Cardiac muscle cell (in vitro differentiated cells and primary cell): ENCODE measurements around the gene ABO. TPM values are rescaled to one million over a fixed set of nuclear protein-coding genes. Genes with fewer than 3 reads are reported as not detected.
"Not testable (repeated sequence)": the region's sequence is repeated elsewhere in the genome, so short reads cannot be mapped to it uniquely, and the experiment has no call there.

Source experiments
- DNase-seq, 2 donors: peaks; one replicate each; pipeline versions ENCODE4 v3.0.0 to v3.0.0-alpha.2; 2010 to 2017; ENCODE audit warnings: low read depth in 1 of 2, low spot score in 1 of 2
- H3K27ac ChIP-seq: fragments of 200-600 bp; sonication (generic); 2 replicates; pipeline ENCODE4 v1.5.1; 2016
- H3K27me3 ChIP-seq: fragments of 200-600 bp; sonication (generic); 2 replicates; pipeline ENCODE4 v1.6.0; 2016; ENCODE audit warnings: control low read depth
- H3K36me3 ChIP-seq: fragments of 200-600 bp; sonication (generic); 2 replicates; pipeline ENCODE4 v1.5.1; 2016; ENCODE audit warnings: control low read depth
- H3K4me1 ChIP-seq: fragments of 200-600 bp; sonication (generic); 2 replicates; pipeline ENCODE4 v1.8.1; 2017; ENCODE audit warnings: low read depth, mild to moderate bottlenecking, mixed run types
- H3K4me3 ChIP-seq: fragments of 200-600 bp; sonication (generic); 2 replicates; pipeline ENCODE4 v1.5.1; 2016; ENCODE audit warnings: mild to moderate bottlenecking
- H3K9me3 ChIP-seq: fragments of 200-600 bp; sonication (generic); 2 replicates; pipeline ENCODE4 v1.5.1; 2017; ENCODE audit warnings: low read depth, mild to moderate bottlenecking, control low read depth
- CTCF ChIP-seq: IDR thresholded peaks from 2 replicates; pipeline ENCODE4 v1.5.1; 2012; ENCODE audit warnings: low read depth, mild to moderate bottlenecking, low read length
- polyA plus RNA-seq: library from polyadenylated mRNA; unstranded; fragments of >200 nt; fragmentation: Nextera tagmentation; extraction: Ambion mirVana; gene quantifications from 2 replicates; pipeline ENCODE4 v1.2.1, GENCODE V29; 2016
- total RNA-seq: library from RNA; depleted of rRNA; stranded (reverse); fragments of >200 nt; gene quantifications from 2 replicates; pipeline ENCODE4 v1.2.3, GENCODE V29; 2016

Gene ABO
- total and polyA plus RNA-seq, 2 experiments from 2014 or later: 0.30 TPM; not detected in 1

- no peaks in the 10 kb centered on the region for H3K36me3 ChIP-seq
- no peaks in the 10 kb centered on the region for H3K27me3 ChIP-seq
- no peak overlapping the region for H3K4me3 ChIP-seq
- no peak for TF ChIP-seq CTCF
- no peak overlapping the region for H3K27ac ChIP-seq
- no peaks in the 10 kb centered on the region for H3K4me1 ChIP-seq
- DNase-seq: no peak
- H3K9me3 ChIP-seq: no peaks in the 10 kb centered on the region
Measured at GRCh38 chr9:133305731-133306130, 30.7 kb upstream of the ABO start.

GRCh38 chr9:133304477-133305377 is 29.7 kb upstream of the ABO start:
- H3K27me3 ChIP-seq: no peaks in the 10 kb centered on the region
- no peak overlapping the region for H3K4me3 ChIP-seq
- no peaks in the 10 kb centered on the region for H3K4me1 ChIP-seq
- H3K9me3 ChIP-seq: no peaks in the 10 kb centered on the region
- no peak for DNase-seq
- no peaks in the 10 kb centered on the region for H3K36me3 ChIP-seq
- TF ChIP-seq CTCF: no peak
- H3K27ac ChIP-seq: no peak overlapping the region

- no peak for DNase-seq
- no peaks in the 10 kb centered on the region for H3K9me3 ChIP-seq
- no peaks in the 10 kb centered on the region for H3K27me3 ChIP-seq
- H3K4me1 ChIP-seq: no peaks in the 10 kb centered on the region
- no peak overlapping the region for H3K4me3 ChIP-seq
- H3K27ac ChIP-seq: no peak overlapping the region
- no peak for TF ChIP-seq CTCF
- H3K36me3 ChIP-seq: no peaks in the 10 kb centered on the region
Measured at GRCh38 chr9:133304158-133304470, 29.1 kb upstream of the ABO start.

GRCh38 chr9:133303266-133304157 is 28.5 kb upstream of the ABO start:
- H3K36me3 ChIP-seq: no peaks in the 10 kb centered on the region
- H3K27me3 ChIP-seq: no peaks in the 10 kb centered on the region
- H3K4me3 ChIP-seq: no peak overlapping the region
- no peak for DNase-seq
- no peaks in the 10 kb centered on the region for H3K9me3 ChIP-seq
- TF ChIP-seq CTCF: no peak
- no peak overlapping the region for H3K27ac ChIP-seq
- no peaks in the 10 kb centered on the region for H3K4me1 ChIP-seq

GRCh38 chr9:133301253-133302230 is 26.5 kb upstream of the ABO start:
- TF ChIP-seq CTCF: no peak
- Histone ChIP-seq H3K36me3 (no peaks in the 10 kb centered on the region), H3K27me3 (peaks cover 2% of the 10 kb centered on the region), H3K4me3 (no peak overlapping the region), H3K27ac (no peak overlapping the region), H3K4me1 (no peaks in the 10 kb centered on the region), H3K9me3 (no peaks in the 10 kb centered on the region)
- no peak for DNase-seq

- not testable (repeated sequence) for H3K4me3 ChIP-seq, DNase-seq, H3K4me1 ChIP-seq, H3K27ac ChIP-seq, H3K36me3 ChIP-seq, H3K27me3 ChIP-seq, H3K9me3 ChIP-seq
Measured at GRCh38 chr9:133299996-133300395, 25.0 kb upstream of the ABO start.
